H1 (cell line): ENCODE results near the gene LEPR. TPM values are rescaled to one million over a fixed set of nuclear protein-coding genes. Genes with fewer than 3 reads are reported as not detected.

Experiments
- SP2 ChIP-seq: IDR thresholded peaks from 2 replicates; pipeline ENCODE4 v1.6.1; 2012; ENCODE audit warnings: mild to moderate bottlenecking, low read length, inconsistent platforms
- polyA plus RNA-seq, 7 experiments: library from polyadenylated mRNA; depleted of rRNA in 3 of 7; stranded (reverse) in 5 of 7; unstranded in 2 of 7; fragments of >200 nt in 5 of 7; fragments of 200-250 nt in 2 of 7; gene quantifications; 1 replicate in 5 of 7; 2 replicates in 1 of 7; 4 replicates in 1 of 7; pipeline versions ENCODE4 v1.2.1 to v1.2.3, GENCODE V29; 2011 to 2013; ENCODE audit warnings: missing spikeins in 2 of 7, mixed read lengths in 2 of 7
- total RNA-seq: library from RNA; stranded (reverse); fragmentation: NEBNext Ultra II Directional; extraction: Animal tissue kit (Norgen Biotek cat#: 25700); gene quantifications from 2 replicates; pipeline ENCODE4 v1.2.1, GENCODE V29; 2021
- TF ChIP-seq, protein P1 (sequence below): fragments of 300-600 bp; sonication (generic); IDR thresholded peaks from 2 replicates; pipeline ENCODE4 v1.7.1; 2012; ENCODE audit warnings: low read length, moderate library complexity, mild to moderate bottlenecking, inconsistent platforms; ENCODE audit not compliant: insufficient replicate concordance

Gene LEPR
- total and polyA plus RNA-seq, 2 of the 8 experiments (the other 6 are each of a cell fraction or from before 2014, with no cell fraction given): 1.3 to 3.9 TPM

- TF ChIP-seq, protein P1, sequence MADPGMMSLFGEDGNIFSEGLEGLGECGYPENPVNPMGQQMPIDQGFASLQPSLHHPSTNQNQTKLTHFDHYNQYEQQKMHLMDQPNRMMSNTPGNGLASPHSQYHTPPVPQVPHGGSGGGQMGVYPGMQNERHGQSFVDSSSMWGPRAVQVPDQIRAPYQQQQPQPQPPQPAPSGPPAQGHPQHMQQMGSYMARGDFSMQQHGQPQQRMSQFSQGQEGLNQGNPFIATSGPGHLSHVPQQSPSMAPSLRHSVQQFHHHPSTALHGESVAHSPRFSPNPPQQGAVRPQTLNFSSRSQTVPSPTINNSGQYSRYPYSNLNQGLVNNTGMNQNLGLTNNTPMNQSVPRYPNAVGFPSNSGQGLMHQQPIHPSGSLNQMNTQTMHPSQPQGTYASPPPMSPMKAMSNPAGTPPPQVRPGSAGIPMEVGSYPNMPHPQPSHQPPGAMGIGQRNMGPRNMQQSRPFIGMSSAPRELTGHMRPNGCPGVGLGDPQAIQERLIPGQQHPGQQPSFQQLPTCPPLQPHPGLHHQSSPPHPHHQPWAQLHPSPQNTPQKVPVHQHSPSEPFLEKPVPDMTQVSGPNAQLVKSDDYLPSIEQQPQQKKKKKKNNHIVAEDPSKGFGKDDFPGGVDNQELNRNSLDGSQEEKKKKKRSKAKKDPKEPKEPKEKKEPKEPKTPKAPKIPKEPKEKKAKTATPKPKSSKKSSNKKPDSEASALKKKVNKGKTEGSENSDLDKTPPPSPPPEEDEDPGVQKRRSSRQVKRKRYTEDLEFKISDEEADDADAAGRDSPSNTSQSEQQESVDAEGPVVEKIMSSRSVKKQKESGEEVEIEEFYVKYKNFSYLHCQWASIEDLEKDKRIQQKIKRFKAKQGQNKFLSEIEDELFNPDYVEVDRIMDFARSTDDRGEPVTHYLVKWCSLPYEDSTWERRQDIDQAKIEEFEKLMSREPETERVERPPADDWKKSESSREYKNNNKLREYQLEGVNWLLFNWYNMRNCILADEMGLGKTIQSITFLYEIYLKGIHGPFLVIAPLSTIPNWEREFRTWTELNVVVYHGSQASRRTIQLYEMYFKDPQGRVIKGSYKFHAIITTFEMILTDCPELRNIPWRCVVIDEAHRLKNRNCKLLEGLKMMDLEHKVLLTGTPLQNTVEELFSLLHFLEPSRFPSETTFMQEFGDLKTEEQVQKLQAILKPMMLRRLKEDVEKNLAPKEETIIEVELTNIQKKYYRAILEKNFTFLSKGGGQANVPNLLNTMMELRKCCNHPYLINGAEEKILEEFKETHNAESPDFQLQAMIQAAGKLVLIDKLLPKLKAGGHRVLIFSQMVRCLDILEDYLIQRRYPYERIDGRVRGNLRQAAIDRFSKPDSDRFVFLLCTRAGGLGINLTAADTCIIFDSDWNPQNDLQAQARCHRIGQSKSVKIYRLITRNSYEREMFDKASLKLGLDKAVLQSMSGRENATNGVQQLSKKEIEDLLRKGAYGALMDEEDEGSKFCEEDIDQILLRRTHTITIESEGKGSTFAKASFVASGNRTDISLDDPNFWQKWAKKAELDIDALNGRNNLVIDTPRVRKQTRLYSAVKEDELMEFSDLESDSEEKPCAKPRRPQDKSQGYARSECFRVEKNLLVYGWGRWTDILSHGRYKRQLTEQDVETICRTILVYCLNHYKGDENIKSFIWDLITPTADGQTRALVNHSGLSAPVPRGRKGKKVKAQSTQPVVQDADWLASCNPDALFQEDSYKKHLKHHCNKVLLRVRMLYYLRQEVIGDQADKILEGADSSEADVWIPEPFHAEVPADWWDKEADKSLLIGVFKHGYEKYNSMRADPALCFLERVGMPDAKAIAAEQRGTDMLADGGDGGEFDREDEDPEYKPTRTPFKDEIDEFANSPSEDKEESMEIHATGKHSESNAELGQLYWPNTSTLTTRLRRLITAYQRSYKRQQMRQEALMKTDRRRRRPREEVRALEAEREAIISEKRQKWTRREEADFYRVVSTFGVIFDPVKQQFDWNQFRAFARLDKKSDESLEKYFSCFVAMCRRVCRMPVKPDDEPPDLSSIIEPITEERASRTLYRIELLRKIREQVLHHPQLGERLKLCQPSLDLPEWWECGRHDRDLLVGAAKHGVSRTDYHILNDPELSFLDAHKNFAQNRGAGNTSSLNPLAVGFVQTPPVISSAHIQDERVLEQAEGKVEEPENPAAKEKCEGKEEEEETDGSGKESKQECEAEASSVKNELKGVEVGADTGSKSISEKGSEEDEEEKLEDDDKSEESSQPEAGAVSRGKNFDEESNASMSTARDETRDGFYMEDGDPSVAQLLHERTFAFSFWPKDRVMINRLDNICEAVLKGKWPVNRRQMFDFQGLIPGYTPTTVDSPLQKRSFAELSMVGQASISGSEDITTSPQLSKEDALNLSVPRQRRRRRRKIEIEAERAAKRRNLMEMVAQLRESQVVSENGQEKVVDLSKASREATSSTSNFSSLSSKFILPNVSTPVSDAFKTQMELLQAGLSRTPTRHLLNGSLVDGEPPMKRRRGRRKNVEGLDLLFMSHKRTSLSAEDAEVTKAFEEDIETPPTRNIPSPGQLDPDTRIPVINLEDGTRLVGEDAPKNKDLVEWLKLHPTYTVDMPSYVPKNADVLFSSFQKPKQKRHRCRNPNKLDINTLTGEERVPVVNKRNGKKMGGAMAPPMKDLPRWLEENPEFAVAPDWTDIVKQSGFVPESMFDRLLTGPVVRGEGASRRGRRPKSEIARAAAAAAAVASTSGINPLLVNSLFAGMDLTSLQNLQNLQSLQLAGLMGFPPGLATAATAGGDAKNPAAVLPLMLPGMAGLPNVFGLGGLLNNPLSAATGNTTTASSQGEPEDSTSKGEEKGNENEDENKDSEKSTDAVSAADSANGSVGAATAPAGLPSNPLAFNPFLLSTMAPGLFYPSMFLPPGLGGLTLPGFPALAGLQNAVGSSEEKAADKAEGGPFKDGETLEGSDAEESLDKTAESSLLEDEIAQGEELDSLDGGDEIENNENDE: peak; percentile 25
- TF ChIP-seq SP2: no peak
These were observed 23.7 kb downstream of the LEPR start (continued) for GRCh38 chr1:65444128-65444640.
